Loucy (cell line): Measurements from ENCODE around the gene FKBP6.

Experiments used
- H2AFZ ChIP-seq: fragments of 200-600 bp; sonication (generic); 2 replicates; pipeline ENCODE4 v1.6.0; 2016; ENCODE audit warnings: antibody characterized with exemption, mild to moderate bottlenecking, low read length, moderate library complexity
- H3F3A ChIP-seq: fragments of 200-600 bp; 2 replicates; pipeline ENCODE4 v1.6.0; 2016; ENCODE audit warnings: antibody characterized with exemption, low read depth, mild to moderate bottlenecking
- H3K27me3 ChIP-seq: fragments of 200-600 bp; sonication (generic); 2 replicates; pipeline ENCODE4 v1.6.1; 2014; ENCODE audit warnings: low read length, mild to moderate bottlenecking; ENCODE audit not compliant: insufficient read depth, poor library complexity, severe bottlenecking
- H3K36me3 ChIP-seq: fragments of 200-600 bp; sonication (generic); 2 replicates; pipeline ENCODE4 v1.6.1; 2016; ENCODE audit warnings: low read length; ENCODE audit not compliant: insufficient read depth
- H3K4me1 ChIP-seq: fragments of 200-600 bp; sonication (generic); 2 replicates; pipeline ENCODE4 v1.5.1; 2014; ENCODE audit warnings: low read length, mild to moderate bottlenecking; ENCODE audit not compliant: insufficient read depth, poor library complexity, severe bottlenecking
- H3K4me2 ChIP-seq: fragments of 200-600 bp; sonication (generic); 2 replicates; pipeline ENCODE4 v1.6.0; 2014; ENCODE audit warnings: antibody characterized with exemption, low read length, low read depth, mild to moderate bottlenecking; ENCODE audit not compliant: poor library complexity, severe bottlenecking
- H3K4me3 ChIP-seq: fragments of 200-600 bp; sonication (generic); 2 replicates; pipeline ENCODE4 v1.5.1; 2014; ENCODE audit warnings: low read length, mild to moderate bottlenecking, mixed read lengths; ENCODE audit not compliant: poor library complexity, severe bottlenecking
- H3K79me2 ChIP-seq: fragments of 200-600 bp; sonication (generic); 2 replicates; pipeline ENCODE4 v1.6.1; 2014; ENCODE audit warnings: low read length; ENCODE audit not compliant: insufficient read depth
- H3K9ac ChIP-seq: fragments of 200-600 bp; sonication (generic); 2 replicates; pipeline ENCODE4 v1.6.0; 2014; ENCODE audit warnings: mild to moderate bottlenecking, low read depth, low read length, moderate library complexity; ENCODE audit not compliant: poor library complexity, severe bottlenecking
- H3K9me2 ChIP-seq: fragments of 200-600 bp; sonication (generic); replicated peaks from 2 replicates; pipeline ENCODE4 v1.6.1; 2016; ENCODE audit warnings: low read depth, low read length, mixed read lengths
- H3K9me3 ChIP-seq: fragments of 200-600 bp; sonication (generic); 2 replicates; pipeline ENCODE4 v1.6.1; 2014; ENCODE audit warnings: mild to moderate bottlenecking, antibody characterized with exemption, low read length, low read depth; ENCODE audit not compliant: insufficient read depth
- H4K20me1 ChIP-seq: fragments of 200-600 bp; sonication (generic); 2 replicates; pipeline ENCODE4 v1.6.0; 2014; ENCODE audit warnings: antibody characterized with exemption, low read length, mild to moderate bottlenecking; ENCODE audit not compliant: insufficient read depth, poor library complexity, severe bottlenecking
- EZH2phosphoT487 ChIP-seq: fragments of 200-600 bp; IDR thresholded peaks from 2 replicates; pipeline ENCODE4 v1.6.1; 2018; ENCODE audit warnings: antibody characterized with exemption, mild to moderate bottlenecking, moderate library complexity, borderline replicate concordance
- TF ChIP-seq, protein P1 (sequence below): fragments of 200-600 bp; sonication (generic); conservative IDR thresholded peaks from 2 replicates; pipeline ENCODE4 v1.5.1; 2014; ENCODE audit warnings: mild to moderate bottlenecking, antibody characterized with exemption, low read length

Gene FKBP6

GRCh38 chr7:73345951-73346350, 18.0 kb downstream of the FKBP6 start:
- Histone ChIP-seq H3F3A (no peaks in the 10 kb centered on the region), H4K20me1 (no peaks in the 10 kb centered on the region), H3K4me3 (no peak overlapping the region), H3K9me2 (no peaks in the 10 kb centered on the region), H3K9ac (no peak overlapping the region), H3K9me3 (no peaks in the 10 kb centered on the region), H3K79me2 (no peaks in the 10 kb centered on the region), H3K27me3 (no peaks in the 10 kb centered on the region), H2AFZ (no peak overlapping the region), H3K4me2 (no peak overlapping the region), H3K36me3 (no peaks in the 10 kb centered on the region), H3K4me1 (no peaks in the 10 kb centered on the region)
- TF ChIP-seq, protein P1, sequence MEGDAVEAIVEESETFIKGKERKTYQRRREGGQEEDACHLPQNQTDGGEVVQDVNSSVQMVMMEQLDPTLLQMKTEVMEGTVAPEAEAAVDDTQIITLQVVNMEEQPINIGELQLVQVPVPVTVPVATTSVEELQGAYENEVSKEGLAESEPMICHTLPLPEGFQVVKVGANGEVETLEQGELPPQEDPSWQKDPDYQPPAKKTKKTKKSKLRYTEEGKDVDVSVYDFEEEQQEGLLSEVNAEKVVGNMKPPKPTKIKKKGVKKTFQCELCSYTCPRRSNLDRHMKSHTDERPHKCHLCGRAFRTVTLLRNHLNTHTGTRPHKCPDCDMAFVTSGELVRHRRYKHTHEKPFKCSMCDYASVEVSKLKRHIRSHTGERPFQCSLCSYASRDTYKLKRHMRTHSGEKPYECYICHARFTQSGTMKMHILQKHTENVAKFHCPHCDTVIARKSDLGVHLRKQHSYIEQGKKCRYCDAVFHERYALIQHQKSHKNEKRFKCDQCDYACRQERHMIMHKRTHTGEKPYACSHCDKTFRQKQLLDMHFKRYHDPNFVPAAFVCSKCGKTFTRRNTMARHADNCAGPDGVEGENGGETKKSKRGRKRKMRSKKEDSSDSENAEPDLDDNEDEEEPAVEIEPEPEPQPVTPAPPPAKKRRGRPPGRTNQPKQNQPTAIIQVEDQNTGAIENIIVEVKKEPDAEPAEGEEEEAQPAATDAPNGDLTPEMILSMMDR, result no peak
- no peak for TF ChIP-seq EZH2phosphoT487

- TF ChIP-seq, protein P1, result no peak
- no peak for TF ChIP-seq EZH2phosphoT487
- H3K4me1 ChIP-seq, result no peaks in the 10 kb centered on the region
- no peaks in the 10 kb centered on the region for H3K9me2 ChIP-seq
- no peaks in the 10 kb centered on the region for H3F3A ChIP-seq
- no peak overlapping the region for H3K9ac ChIP-seq
- no peak overlapping the region for H3K4me3 ChIP-seq
- no peaks in the 10 kb centered on the region for H3K27me3 ChIP-seq
- H2AFZ ChIP-seq, result no peak overlapping the region
- no peak overlapping the region for H3K4me2 ChIP-seq
- no peaks in the 10 kb centered on the region for H3K79me2 ChIP-seq
- H4K20me1 ChIP-seq, result no peaks in the 10 kb centered on the region
- no peaks in the 10 kb centered on the region for H3K36me3 ChIP-seq
- no peaks in the 10 kb centered on the region; the same call in 1 of the 2 replicates for H3K9me3 ChIP-seq
These were observed 21.8 kb downstream of the FKBP6 start for GRCh38 chr7:73349763-73350162.

DNA sequence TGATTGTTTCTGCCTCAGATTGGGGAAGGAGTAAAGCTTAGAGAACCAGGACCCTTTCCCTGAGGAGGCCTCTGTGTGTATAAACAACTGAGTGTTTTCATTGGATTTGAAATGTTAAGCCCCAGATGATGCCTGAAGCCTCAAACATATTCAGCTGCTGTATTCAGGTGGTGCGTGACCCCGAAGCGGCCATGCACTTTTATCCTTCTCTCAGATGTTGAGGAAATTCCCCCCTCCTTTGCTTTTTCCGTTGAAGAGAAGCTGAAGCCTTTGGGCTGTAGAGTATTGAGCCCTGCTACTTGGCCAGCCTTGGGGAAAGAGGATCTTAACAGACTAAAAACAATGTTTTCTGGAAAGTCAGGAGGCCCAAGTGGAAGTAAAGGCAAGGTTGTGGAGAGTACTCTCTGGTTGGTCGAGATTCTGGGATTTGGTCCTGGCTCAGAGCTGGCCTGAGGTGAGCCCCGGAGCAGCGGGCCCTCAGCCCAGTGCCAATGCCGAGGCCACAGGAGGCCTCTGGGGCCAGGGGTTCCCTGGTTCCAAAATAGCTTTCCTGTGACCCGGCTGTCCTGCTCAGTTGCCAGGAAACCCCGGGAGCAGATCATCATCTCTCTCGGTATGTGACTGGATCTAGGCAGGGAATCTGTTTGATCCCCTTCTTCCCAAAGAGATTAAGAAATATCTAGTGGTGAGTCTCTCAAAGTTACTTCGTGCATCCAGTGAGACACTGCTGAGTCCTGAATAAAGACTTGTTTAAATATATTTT, 22.5 kb downstream of the FKBP6 start:
- Histone ChIP-seq H3K9ac (no peak overlapping the region), H3K9me2 (no peaks in the 10 kb centered on the region), H3K4me1 (no peaks in the 10 kb centered on the region), H3K4me2 (no peak overlapping the region), H3K79me2 (no peaks in the 10 kb centered on the region), H3K4me3 (no peak overlapping the region), H3F3A (no peaks in the 10 kb centered on the region), H4K20me1 (no peaks in the 10 kb centered on the region), H3K36me3 (no peaks in the 10 kb centered on the region), H3K27me3 (no peaks in the 10 kb centered on the region), H3K9me3 (no peaks in the 10 kb centered on the region; the same call in 1 of the 2 replicates), H2AFZ (no peak overlapping the region)
- TF ChIP-seq EZH2phosphoT487, result no peak
- TF ChIP-seq, protein P1, result no peak
